GM12892 (cell line): Measurements from ENCODE around the gene KRT38.

Experiments
- POLR2A ChIP-seq: IDR thresholded peaks from 2 replicates; pipeline ENCODE4 v1.6.1; 2011; ENCODE audit warnings: low read depth, low read length, control low read depth
- POLR2AphosphoS5 ChIP-seq: IDR thresholded peaks from 2 replicates; pipeline ENCODE4 v1.6.1; 2011; ENCODE audit warnings: low read depth, low read length, control low read depth
- TAF1 ChIP-seq: IDR thresholded peaks from 2 replicates; pipeline ENCODE4 v1.6.1; 2011; ENCODE audit warnings: low read depth, mild to moderate bottlenecking, control low read depth, low read length, borderline replicate concordance

DNA sequence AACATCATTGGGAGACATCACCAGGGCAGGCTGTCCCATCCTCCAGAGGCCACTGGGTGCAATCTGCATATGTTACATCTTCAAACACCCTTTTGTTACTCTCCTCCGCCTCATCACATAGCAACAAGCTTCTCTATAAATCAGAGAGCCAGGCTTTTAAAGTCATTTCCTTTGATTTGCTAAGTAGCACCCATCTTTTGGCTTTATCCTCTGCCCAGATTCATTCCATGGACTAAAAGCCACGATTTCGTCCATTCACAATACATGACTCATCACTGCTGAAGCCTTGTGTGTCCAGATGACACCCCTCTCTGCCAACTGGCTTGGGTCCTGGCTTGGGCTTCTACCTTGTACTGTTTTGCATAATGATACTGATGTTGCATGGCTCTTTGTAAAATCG is 2.0 kb upstream of the KRT38 start:
- TF ChIP-seq POLR2A (no peak), POLR2AphosphoS5 (no peak), TAF1 (no peak)
